ENCODE results near the gene LRRC51. TPM values are rescaled to one million over a fixed set of nuclear protein-coding genes. Genes with fewer than 3 reads are reported as not detected.
A peak's percentile ranks its signal among the peaks of the same experiment; 100 is the strongest.

Gene LRRC51, protein sequence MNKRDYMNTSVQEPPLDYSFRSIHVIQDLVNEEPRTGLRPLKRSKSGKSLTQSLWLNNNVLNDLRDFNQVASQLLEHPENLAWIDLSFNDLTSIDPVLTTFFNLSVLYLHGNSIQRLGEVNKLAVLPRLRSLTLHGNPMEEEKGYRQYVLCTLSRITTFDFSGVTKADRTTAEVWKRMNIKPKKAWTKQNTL
- total RNA-seq (2021), result 17.5 and 19.6 TPM in 2 replicates
- Bru-seq, nascent RNA, result percentile 41 among the genes with signal in this experiment
- percentile 45 among the genes with signal in this experiment for BruChase-seq, experiment 1, labeled RNA remaining after a 2-hour chase
- percentile 58 among the genes with signal in this experiment for BruChase-seq, experiment 2, labeled RNA remaining after a 6-hour chase
- long read RNA-seq, transcript LRTOMT-201 (6 exons, 2,642 nt), result major isoform, 15 of 27 reads
- long read RNA-seq, partial matches to known transcripts, result 2 of 27 reads
- long read RNA-seq, other reads (novel, unspliced or antisense), result 1 of 27 reads

DNA sequence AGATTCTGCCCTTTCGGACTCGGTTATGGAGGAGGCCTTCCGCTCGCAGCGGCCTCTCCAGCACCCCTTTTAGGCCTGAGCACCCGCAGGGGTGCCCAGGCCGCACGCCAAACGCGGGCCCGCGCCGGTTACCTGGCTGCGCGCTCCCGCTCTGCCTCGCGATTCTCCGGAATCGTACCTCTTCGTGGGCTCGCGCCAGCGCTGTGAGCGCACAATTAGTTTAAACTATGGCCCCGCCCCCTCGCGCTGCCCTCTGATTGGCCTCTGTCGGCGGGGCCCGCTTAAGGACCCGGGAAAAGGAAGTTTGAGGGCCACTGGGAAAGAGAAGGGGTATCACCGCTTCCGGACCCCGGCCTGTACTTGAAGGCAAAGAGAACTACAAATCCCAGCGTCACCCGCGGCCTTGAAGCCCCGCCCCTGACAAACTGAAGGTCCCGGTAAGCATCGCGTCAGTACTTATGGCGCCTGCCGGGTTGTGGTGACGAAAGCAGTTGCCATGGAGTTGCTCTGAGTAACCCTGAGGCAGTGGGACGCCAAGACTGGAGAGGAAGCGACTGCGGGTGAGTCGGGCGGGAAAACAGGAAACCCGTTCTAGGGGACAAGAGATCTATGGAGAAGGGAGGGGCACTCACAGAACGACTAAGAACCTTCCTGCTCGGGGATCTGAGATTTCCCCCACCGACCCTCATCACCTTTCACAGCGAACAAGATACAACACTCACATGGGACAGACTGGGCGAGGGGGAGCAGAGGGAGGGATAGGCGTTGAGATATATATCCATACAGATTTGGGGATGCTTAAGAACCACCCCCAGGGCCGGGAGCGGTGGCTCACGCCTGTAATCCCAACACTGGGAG lies at the start of gene LRRC51, which contains the start of gene NUMA1:
Gene LRRC51 (plus strand): TSS at position 525 of the 858 bp plus-strand sequence. CDS start 8,234 bp downstream, outside the sequence.
Gene NUMA1 (minus strand): TSS at position 217 of the 858 bp plus-strand sequence. CDS start 44,599 bp downstream, outside the sequence.
- H3K27ac ChIP-seq, result peak within 1 kb of the TSS; percentile 62
- peaks cover 36% of the 10 kb centered on the region for H3F3A ChIP-seq (ENCODE audit: insufficient read depth, low read depth)
- no peaks in the 10 kb centered on the region for H3K9me3 ChIP-seq (ENCODE audit: insufficient read depth, low read depth)
- no peaks in the 10 kb centered on the region for H3K9me2 ChIP-seq (ENCODE audit: insufficient read depth)
- no peaks in the 10 kb centered on the region for H3K27me3 ChIP-seq (ENCODE audit: insufficient read depth, low read depth)
- peak; percentile 100 for DNase-seq
- intact Hi-C loops (cut with micrococcal nuclease; ENCODE audit: unreplicated experiment), result loop anchor here (1.0 to 5.0 kb wide), 5 partner anchors 8 to 153 kb away; partner anchors contain the start of genes ANAPC15, INPPL1, RNF121 and XNDC1N
- ChIA-PET POLR2A (ENCODE audit: unreplicated experiment) (interaction anchor here (0.5 to 0.9 kb wide), 2 partner anchors 150 to 1598 kb away, joined by 3 to 12 read pairs; no protein-coding TSS in a partner anchor), CTCF (interaction anchor here (0.8 kb wide), 1 partner anchor 11 kb away, joined by 13 read pairs; no protein-coding TSS in a partner anchor)
- peak within 1 kb of the TSS; percentile 89 for H2AFZ ChIP-seq
- TF ChIP-seq EZH2 (IDR thresholded peaks at IDR 0.05; ENCODE audit: low read depth), result no peak
- TF ChIP-seq, protein P1, sequence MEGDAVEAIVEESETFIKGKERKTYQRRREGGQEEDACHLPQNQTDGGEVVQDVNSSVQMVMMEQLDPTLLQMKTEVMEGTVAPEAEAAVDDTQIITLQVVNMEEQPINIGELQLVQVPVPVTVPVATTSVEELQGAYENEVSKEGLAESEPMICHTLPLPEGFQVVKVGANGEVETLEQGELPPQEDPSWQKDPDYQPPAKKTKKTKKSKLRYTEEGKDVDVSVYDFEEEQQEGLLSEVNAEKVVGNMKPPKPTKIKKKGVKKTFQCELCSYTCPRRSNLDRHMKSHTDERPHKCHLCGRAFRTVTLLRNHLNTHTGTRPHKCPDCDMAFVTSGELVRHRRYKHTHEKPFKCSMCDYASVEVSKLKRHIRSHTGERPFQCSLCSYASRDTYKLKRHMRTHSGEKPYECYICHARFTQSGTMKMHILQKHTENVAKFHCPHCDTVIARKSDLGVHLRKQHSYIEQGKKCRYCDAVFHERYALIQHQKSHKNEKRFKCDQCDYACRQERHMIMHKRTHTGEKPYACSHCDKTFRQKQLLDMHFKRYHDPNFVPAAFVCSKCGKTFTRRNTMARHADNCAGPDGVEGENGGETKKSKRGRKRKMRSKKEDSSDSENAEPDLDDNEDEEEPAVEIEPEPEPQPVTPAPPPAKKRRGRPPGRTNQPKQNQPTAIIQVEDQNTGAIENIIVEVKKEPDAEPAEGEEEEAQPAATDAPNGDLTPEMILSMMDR (conservative IDR thresholded peaks at IDR 0.05), result no peak
- peaks cover 45% of the 10 kb centered on the region for H3K79me2 ChIP-seq (ENCODE audit: low read depth)
- H4K20me1 ChIP-seq (ENCODE audit: insufficient read depth), result 0 out of 2 replicates have a peak, but pooled peaks cover 3% of the 10 kb centered on the region
- peak within 1 kb of the TSS; percentile 92 for H3K4me3 ChIP-seq
- BruUV-seq (replicated peaks), result no TSS peak
- H3K36me3 ChIP-seq (ENCODE audit: low read depth), result 0 out of 2 replicates have a peak, but pooled peaks cover 4% of the 10 kb centered on the region
- peaks cover 41% of the 10 kb centered on the region for H3K4me1 ChIP-seq (replicated peaks; ENCODE audit: insufficient read depth)
- H3K4me2 ChIP-seq, result peak within 1 kb of the TSS; percentile 96

DNA sequence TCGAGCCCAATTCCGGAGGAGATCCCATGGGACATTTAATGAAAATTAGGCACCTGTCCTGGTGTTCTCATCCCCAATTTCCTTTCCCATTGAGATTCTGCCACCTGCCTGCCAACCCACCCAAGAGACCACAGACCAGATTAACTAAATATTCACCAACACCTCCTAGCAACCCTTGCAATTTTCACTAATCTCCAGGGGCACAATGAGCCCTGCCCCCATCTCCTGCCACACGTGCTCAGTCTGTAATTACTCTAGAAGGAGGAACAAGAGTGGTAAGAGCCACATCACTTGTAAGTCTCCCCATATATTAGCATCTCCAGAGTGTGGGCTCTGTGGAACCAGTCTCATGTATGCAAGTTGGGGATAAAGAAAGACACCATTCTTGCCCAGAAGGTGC lies 44.0 kb upstream of the LRRC51 start:
- H3K36me3 ChIP-seq (ENCODE audit: low read depth), result no peaks in the 10 kb centered on the region
- H4K20me1 ChIP-seq (ENCODE audit: insufficient read depth), result peaks cover 9% of the 10 kb centered on the region
- no peak overlapping the region for H3K4me2 ChIP-seq
- no peak overlapping the region for H3K4me3 ChIP-seq
- ChIA-PET CTCF (interaction anchor here (0.6 to 0.7 kb wide), 2 partner anchors 18 to 793 kb away, joined by 3 read pairs; no protein-coding TSS in a partner anchor), POLR2A (ENCODE audit: unreplicated experiment) (no interaction called here)
- TF ChIP-seq, protein P1 (conservative IDR thresholded peaks at IDR 0.05), result no peak
- TF ChIP-seq EZH2 (IDR thresholded peaks at IDR 0.05; ENCODE audit: low read depth), result no peak
- no TSS peak for BruUV-seq (replicated peaks)
- no peak overlapping the region for H3K27ac ChIP-seq
- peaks cover 14% of the 10 kb centered on the region; the same call in 1 of the 2 replicates for H3F3A ChIP-seq (ENCODE audit: insufficient read depth, low read depth)
- no peak overlapping the region for H2AFZ ChIP-seq
- H3K27me3 ChIP-seq (ENCODE audit: insufficient read depth, low read depth), result no peaks in the 10 kb centered on the region
- intact Hi-C loops (cut with micrococcal nuclease; ENCODE audit: unreplicated experiment), result no loop called here
- no peaks in the 10 kb centered on the region for H3K9me3 ChIP-seq (ENCODE audit: insufficient read depth, low read depth)
- H3K79me2 ChIP-seq (ENCODE audit: low read depth), result peaks cover 80% of the 10 kb centered on the region
- peaks cover 7% of the 10 kb centered on the region for H3K4me1 ChIP-seq (replicated peaks; ENCODE audit: insufficient read depth)
- no peak for DNase-seq
- no peaks in the 10 kb centered on the region for H3K9me2 ChIP-seq (ENCODE audit: insufficient read depth)

Data from PC-9 (cell line).